Endothelial cell of umbilical vein (primary cell): ENCODE results near the gene ACSF3. TPM values are rescaled to one million over a fixed set of nuclear protein-coding genes. Genes with fewer than 3 reads are reported as not detected.

Experiments used
- BruUV-seq: library from RNA; stranded (reverse); fragments of 400-500 nt; replicated peaks from 2 replicates; lab custom pipeline; 2021; lab: Mats Ljungman, UMichigan
- CTCF ChIA-PET: fragments of 300-600, 350-600 bp; sonication (Branson Sonifier 250); formaldehyde crosslinking; loops from one replicate; lab custom pipeline; 2021; ENCODE audit warnings: antibody characterized with exemption, inconsistent platforms; lab: Charles Lee
- POLR2A ChIA-PET: fragments of 300-600, 350-600 bp; sonication (Branson Sonifier 250); formaldehyde crosslinking; loops from one replicate; lab custom pipeline; 2021; ENCODE audit warnings: antibody characterized with exemption, inconsistent platforms; lab: Charles Lee
- DNase-seq: peaks from one replicate; pipeline ENCODE4 v3.0.0-alpha.2; 2011; ENCODE audit warnings: low read depth, low spot score
- FAIRE-seq: peaks from 2 replicates; lab custom pipeline; 2011; peaks lifted over from hg19 to GRCh38; lab: Jason Lieb, UNC
- H2AFZ ChIP-seq: 2 replicates; pipeline ENCODE4 v1.6.0; 2012; ENCODE audit warnings: low read depth, low read length, control low read depth, inconsistent platforms
- H3K27ac ChIP-seq: 2 replicates; pipeline ENCODE4 v1.5.1; 2011; ENCODE audit warnings: low read depth, mild to moderate bottlenecking, control low read depth, low read length, moderate library complexity; ENCODE audit not compliant: insufficient read depth
- H3K27me3 ChIP-seq, 2 experiments: 2 replicates each; pipeline versions ENCODE4 v1.6.0 to v1.6.1; 2011; ENCODE audit warnings: low read length in 2 of 2, mixed read lengths in 1 of 2; ENCODE audit not compliant: control insufficient read depth in 2 of 2, insufficient read depth in 2 of 2
- H3K36me3 ChIP-seq, 2 experiments: 2 replicates in 1 of 2; 3 replicates in 1 of 2; pipeline ENCODE4 v1.5.1; 2011; ENCODE audit warnings: low read length in 2 of 2, mild to moderate bottlenecking in 1 of 2, moderate library complexity in 1 of 2; ENCODE audit not compliant: control insufficient read depth in 2 of 2, insufficient read depth in 2 of 2; ENCODE audit errors: extremely low read depth in 1 of 2
- H3K4me1 ChIP-seq: 3 replicates; pipeline ENCODE4 v1.5.1; 2011; ENCODE audit warnings: mild to moderate bottlenecking, low read length; ENCODE audit not compliant: control insufficient read depth, insufficient read depth; ENCODE audit errors: extremely low read depth
- H3K4me2 ChIP-seq: 2 replicates; pipeline ENCODE4 v1.6.1; 2011; ENCODE audit warnings: low read length, control low read depth, mixed read lengths; ENCODE audit not compliant: insufficient read depth
- H3K4me3 ChIP-seq, 3 experiments: fragments of 200-600 bp in 1 of 3; sonication (generic), shearing (Covaris generic) in 1 of 3; replicated peaks in 1 of 3; 2 replicates each; pipeline ENCODE4 v1.5.1; 2011 to 2016; ENCODE audit warnings: control low read depth in 3 of 3, low read length in 3 of 3, mild to moderate bottlenecking in 2 of 3, inconsistent platforms in 1 of 3, low read depth in 1 of 3, moderate library complexity in 1 of 3; ENCODE audit not compliant: insufficient read depth in 1 of 3
- H3K79me2 ChIP-seq: 2 replicates; pipeline ENCODE4 v1.6.0; 2012; ENCODE audit warnings: low read length, inconsistent platforms; ENCODE audit not compliant: control insufficient read depth, insufficient read depth
- H3K9ac ChIP-seq: replicated peaks from 2 replicates; pipeline ENCODE3; 2011; ENCODE audit warnings: low read length, control low read depth; ENCODE audit not compliant: insufficient read depth; ENCODE audit errors: extremely low read depth
- H3K9me1 ChIP-seq: replicated peaks from 3 replicates; pipeline ENCODE4 v1.6.0; 2011; ENCODE audit warnings: mild to moderate bottlenecking, low read length; ENCODE audit not compliant: control insufficient read depth, insufficient read depth; ENCODE audit errors: extremely low read depth
- H3K9me3 ChIP-seq: replicated peaks from 2 replicates; pipeline ENCODE4 v1.5.1; 2012; ENCODE audit warnings: low read length, inconsistent platforms; ENCODE audit not compliant: control insufficient read depth, insufficient read depth
- H4K20me1 ChIP-seq: replicated peaks from 2 replicates; pipeline ENCODE3; 2011; ENCODE audit warnings: mild to moderate bottlenecking, low read length; ENCODE audit not compliant: control insufficient read depth, insufficient read depth; ENCODE audit errors: extremely low read depth
- EZH2 ChIP-seq: IDR thresholded peaks from 2 replicates; pipeline ENCODE4 v1.6.1; 2012; ENCODE audit warnings: borderline replicate concordance, low read depth, mild to moderate bottlenecking, moderate library complexity, low read length, inconsistent platforms; ENCODE audit not compliant: severe bottlenecking
- FOS ChIP-seq: IDR thresholded peaks from 2 replicates; pipeline ENCODE4 v1.6.1; 2011; ENCODE audit warnings: mild to moderate bottlenecking, low read length, moderate library complexity, borderline replicate concordance; ENCODE audit not compliant: insufficient read depth
- GATA2 ChIP-seq: IDR thresholded peaks from 2 replicates; pipeline ENCODE4 v1.7.0; 2011; ENCODE audit warnings: low read depth, mild to moderate bottlenecking, moderate library complexity, mixed read lengths, low read length; ENCODE audit not compliant: insufficient read length, insufficient read depth
- JUN ChIP-seq: IDR thresholded peaks from 2 replicates; pipeline ENCODE4 v1.6.1; 2011; ENCODE audit warnings: borderline replicate concordance, low read depth; ENCODE audit not compliant: insufficient read length, insufficient read depth
- MAX ChIP-seq: IDR thresholded peaks from 2 replicates; pipeline ENCODE4 v1.6.1; 2011; ENCODE audit not compliant: insufficient read depth, insufficient read length
- MYC ChIP-seq: IDR thresholded peaks from one replicate; pipeline ENCODE4 v1.6.1; 2011; ENCODE audit warnings: mild to moderate bottlenecking, low read depth, low read length
- POLR2A ChIP-seq: IDR thresholded peaks from 2 replicates; pipeline ENCODE4 v1.6.1; 2012; ENCODE audit warnings: low read depth, mild to moderate bottlenecking, control low read depth, low read length
- POLR2AphosphoS5 ChIP-seq: IDR thresholded peaks from 2 replicates; pipeline ENCODE4 v1.6.1; 2012; ENCODE audit warnings: low read depth, mild to moderate bottlenecking, control low read depth, low read length, moderate library complexity; ENCODE audit not compliant: insufficient read depth
- dilution Hi-C: fragments of 300-500 bp; cut with MboI; formaldehyde crosslinking; loops from one replicate; pipeline ENCODE4 v1.15.0; 2019; ENCODE audit warnings: low sequenced_read_pairs; ENCODE audit not compliant: extremely low pct_ligation_motif_present
- intact Hi-C: fragments of 100-400 bp; cut with micrococcal nuclease; formaldehyde crosslinking; loops from one replicate; pipeline ENCODE4 v1.10.0; 2022
- polyA plus RNA-seq, 4 experiments: library from polyadenylated mRNA; depleted of rRNA in 3 of 4; stranded (reverse) in 3 of 4; unstranded in 1 of 4; fragments of >200 nt; gene quantifications; 2 replicates each; pipeline versions ENCODE4 v1.2.1 to v1.2.3, GENCODE V29; 2011 to 2012; ENCODE audit warnings: missing spikeins in 1 of 4
- total RNA-seq: library from RNA; stranded (reverse); gene quantifications from 2 replicates; pipeline ENCODE4 v1.2.3, GENCODE V29; 2021
- TF ChIP-seq, protein P1 (sequence below), 2 donors: IDR thresholded peaks; 1 replicate in 1 of 2; 2 replicates in 1 of 2; pipeline ENCODE4 v1.5.1; 2011; ENCODE audit warnings: low read length in 2 of 2, mild to moderate bottlenecking in 2 of 2, moderate library complexity in 2 of 2, control low read depth in 1 of 2, inconsistent platforms in 1 of 2, low read depth in 1 of 2; ENCODE audit not compliant: insufficient read depth in 1 of 2; ENCODE audit errors: extremely low read depth in 1 of 2

The ACSF3 gene
- total and polyA plus RNA-seq, 2 donors (not counting 3 experiments of a cell fraction or from before 2014, with no cell fraction given), result 18.6 to 33.2 TPM

DNA sequence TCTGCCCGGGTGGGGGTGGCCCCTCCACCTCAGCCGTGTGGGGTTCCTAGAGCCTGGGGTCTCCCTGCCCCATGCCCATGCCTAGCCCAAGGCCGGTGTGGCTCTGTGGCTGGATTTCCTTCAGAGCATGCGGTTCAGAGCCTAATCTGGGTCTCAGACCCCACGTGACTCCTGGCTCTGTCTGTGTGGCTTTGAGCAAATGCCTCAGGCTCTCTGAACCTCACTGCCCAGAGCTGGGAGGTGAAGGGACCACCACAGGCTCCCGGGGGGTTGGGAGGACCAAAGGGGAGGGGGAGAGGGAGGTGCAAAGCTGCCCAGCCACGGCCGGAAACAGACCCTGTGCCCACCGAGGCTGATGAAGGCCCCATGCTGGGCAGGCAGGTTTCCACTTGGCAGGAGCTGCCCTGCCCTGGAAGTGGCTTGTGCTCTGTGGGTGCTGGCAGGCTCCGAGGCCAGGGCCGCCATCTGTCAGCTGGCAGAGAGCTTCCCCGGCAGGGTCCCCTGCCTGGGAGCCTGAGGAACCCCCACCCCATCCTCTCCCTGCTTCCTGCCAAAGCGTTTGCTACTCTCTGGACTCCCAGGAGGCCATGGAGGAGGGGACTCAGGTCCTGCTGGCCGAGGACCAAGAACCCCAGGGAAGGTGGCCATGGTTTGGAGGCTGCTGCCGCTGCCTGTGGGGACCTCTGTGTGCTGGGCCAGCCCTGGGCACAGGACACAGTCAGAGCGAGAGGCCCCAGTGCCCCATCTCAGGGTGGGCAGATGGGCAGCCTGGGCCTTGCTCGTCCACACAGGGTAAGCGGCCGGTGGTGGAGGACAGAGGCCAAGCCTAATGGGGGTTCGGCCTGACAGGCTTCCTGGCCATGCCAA lies 81.9 kb downstream of the ACSF3 start:
- no peak overlapping the region for H3K9ac ChIP-seq
- BruUV-seq, result no TSS peak
- H3K27ac ChIP-seq, result no peak overlapping the region
- CTCF ChIA-PET, result interaction anchor here (0.6 kb wide), 1 partner anchor 440 kb away, joined by 3 read pairs; no protein-coding TSS in a partner anchor
- DNase-seq (no peak), FAIRE-seq (no peak)
- POLR2A ChIA-PET, result no interaction called here
- no peaks in the 10 kb centered on the region for H3K9me1 ChIP-seq
- no peak for TF ChIP-seq POLR2AphosphoS5
- no peak for TF ChIP-seq FOS
- TF ChIP-seq EZH2, result no peak
- TF ChIP-seq GATA2, result no peak
- no peak for TF ChIP-seq POLR2A
- TF ChIP-seq MAX, result no peak
- TF ChIP-seq, protein P1, sequence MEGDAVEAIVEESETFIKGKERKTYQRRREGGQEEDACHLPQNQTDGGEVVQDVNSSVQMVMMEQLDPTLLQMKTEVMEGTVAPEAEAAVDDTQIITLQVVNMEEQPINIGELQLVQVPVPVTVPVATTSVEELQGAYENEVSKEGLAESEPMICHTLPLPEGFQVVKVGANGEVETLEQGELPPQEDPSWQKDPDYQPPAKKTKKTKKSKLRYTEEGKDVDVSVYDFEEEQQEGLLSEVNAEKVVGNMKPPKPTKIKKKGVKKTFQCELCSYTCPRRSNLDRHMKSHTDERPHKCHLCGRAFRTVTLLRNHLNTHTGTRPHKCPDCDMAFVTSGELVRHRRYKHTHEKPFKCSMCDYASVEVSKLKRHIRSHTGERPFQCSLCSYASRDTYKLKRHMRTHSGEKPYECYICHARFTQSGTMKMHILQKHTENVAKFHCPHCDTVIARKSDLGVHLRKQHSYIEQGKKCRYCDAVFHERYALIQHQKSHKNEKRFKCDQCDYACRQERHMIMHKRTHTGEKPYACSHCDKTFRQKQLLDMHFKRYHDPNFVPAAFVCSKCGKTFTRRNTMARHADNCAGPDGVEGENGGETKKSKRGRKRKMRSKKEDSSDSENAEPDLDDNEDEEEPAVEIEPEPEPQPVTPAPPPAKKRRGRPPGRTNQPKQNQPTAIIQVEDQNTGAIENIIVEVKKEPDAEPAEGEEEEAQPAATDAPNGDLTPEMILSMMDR (IDR thresholded peaks at IDR 0.05; ENCODE audit: extremely low read depth in 1 of 2, insufficient read depth in 1 of 2, low read depth in 1 of 2, low read length in 2 of 2), result no peak
- TF ChIP-seq JUN, result no peak
- no peak for TF ChIP-seq MYC
- H3K36me3 ChIP-seq, result no peaks in the 10 kb centered on the region
- H3K4me2 ChIP-seq, result no peak overlapping the region
- dilution Hi-C loops (no loop called here), intact Hi-C loops (no loop called here)
- H2AFZ ChIP-seq, result no peak overlapping the region
- H3K9me3 ChIP-seq, result no peaks in the 10 kb centered on the region
- H3K79me2 ChIP-seq, result no peaks in the 10 kb centered on the region
- H3K27me3 ChIP-seq, result peaks cover 0 to 3% of the 10 kb centered on the region in 2 experiments
- H3K4me1 ChIP-seq, result peaks cover 3% of the 10 kb centered on the region
- H3K4me3 ChIP-seq, result no peak overlapping the region
- H4K20me1 ChIP-seq, result no peaks in the 10 kb centered on the region
